Measurements from ENCODE around the gene RNF13. TPM values are rescaled to one million over a fixed set of nuclear protein-coding genes. Genes with fewer than 3 reads are reported as not detected.
"Not testable (repeated sequence)": the region's sequence is repeated elsewhere in the genome, so short reads cannot be mapped to it uniquely, and the experiment has no call there.

The RNF13 gene
- total and polyA plus RNA-seq, 12 donors: 28.6 to 136 (median 77.4) TPM

GRCh38 chr3:149832086-149832485 is 19.1 kb downstream of the RNF13 start:
- Histone ChIP-seq H3K4me3 (no peak overlapping the region), H3K36me3 (replicated peaks in 1 of 2) (no peaks in the 10 kb centered on the region), H3K4me1 (replicated peaks in 1 of 2) (peaks cover 0 to 11% of the 10 kb centered on the region in 2 donors), H3K27me3 (no peaks in the 10 kb centered on the region), H3K9me3 (replicated peaks in 1 of 3) (peaks cover 0 to 22% (median 0%) of the 10 kb centered on the region in 3 donors), H3K27ac (no peak overlapping the region)
- TF ChIP-seq POLR2A (IDR thresholded peaks at IDR 0.05): no peak
- TF ChIP-seq CTCF (IDR thresholded peaks at IDR 0.05): no peak
- DNase-seq: no peak
- 84 to 89% (median 87%) methylated on average over 1 of the region's 1 CpG for WGBS, 4 donors
- intact Hi-C loops (cut with DNase I): no loop called here

- H3K27ac ChIP-seq: no peak overlapping the region
- 93 to 97% (median 96%) methylated on average over 2 of the region's 2 CpGs for WGBS, 4 donors
- TF ChIP-seq POLR2A (IDR thresholded peaks at IDR 0.05): no peak
- TF ChIP-seq CTCF (IDR thresholded peaks at IDR 0.05): no peak
- no peaks in the 10 kb centered on the region for H3K36me3 ChIP-seq (replicated peaks in 1 of 2)
- H3K4me3 ChIP-seq: no peak overlapping the region
- intact Hi-C loops (cut with DNase I): no loop called here
- peaks cover 0 to 22% (median 0%) of the 10 kb centered on the region in 3 donors for H3K9me3 ChIP-seq (replicated peaks in 1 of 3)
- H3K27me3 ChIP-seq: no peaks in the 10 kb centered on the region
- DNase-seq: no peak
- peaks cover 0 to 3% of the 10 kb centered on the region in 2 donors for H3K4me1 ChIP-seq (replicated peaks in 1 of 2)
Measured at GRCh38 chr3:149833241-149833640, 20.2 kb downstream of the RNF13 start.

DNA sequence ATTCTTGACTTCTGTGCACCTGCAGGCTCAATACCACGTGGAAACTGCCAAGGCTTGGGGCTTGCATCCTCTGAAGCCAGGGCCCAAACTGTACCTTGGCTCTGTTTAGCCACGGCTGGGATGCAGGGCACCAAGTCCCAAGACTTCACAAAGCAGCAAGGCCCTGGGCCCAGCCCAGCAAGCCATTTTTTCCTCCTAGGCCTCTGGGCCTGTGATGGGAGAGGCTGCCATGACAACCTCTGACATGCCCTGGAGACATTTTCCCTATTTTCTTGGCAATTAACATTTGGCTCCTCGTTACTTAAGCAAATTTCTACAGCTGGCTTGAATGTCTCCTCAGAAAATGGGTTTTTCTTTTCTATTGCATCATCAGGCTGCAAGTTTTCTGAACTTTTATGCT is 25.5 kb downstream of the RNF13 start:
- H3K4me1 ChIP-seq (replicated peaks in 1 of 2): peaks cover 5 to 19% of the 10 kb centered on the region in 2 donors
- H3K27me3 ChIP-seq; intact Hi-C loops (cut with DNase I); H3K36me3 ChIP-seq (replicated peaks in 1 of 2); H3K9me3 ChIP-seq (replicated peaks in 1 of 3); DNase-seq; H3K4me3 ChIP-seq; H3K27ac ChIP-seq: not testable (repeated sequence)
- WGBS, 4 donors: 86 to 96% (median 93%) methylated on average over 1 to 3 of the region's 3 CpGs; no CpG with 5 or more reads in 1 of the 4 donors

GRCh38 chr3:149839469-149839868 is 26.5 kb downstream of the RNF13 start:
- WGBS, 4 donors: 92 to 98% (median 95%) methylated on average over 3 of the region's 3 CpGs
- H3K9me3 ChIP-seq (replicated peaks in 1 of 3); DNase-seq; H3K4me3 ChIP-seq; H3K27ac ChIP-seq; intact Hi-C loops (cut with DNase I); H3K27me3 ChIP-seq; H3K36me3 ChIP-seq (replicated peaks in 1 of 2): not testable (repeated sequence)
- H3K4me1 ChIP-seq (replicated peaks in 1 of 2): peaks cover 5 to 19% of the 10 kb centered on the region in 2 donors

GRCh38 chr3:149839896-149840295 is 26.9 kb downstream of the RNF13 start:
- no peak for DNase-seq
- Histone ChIP-seq H3K9me3 (replicated peaks in 1 of 3) (no peaks in the 10 kb centered on the region), H3K36me3 (replicated peaks in 1 of 2) (no peaks in the 10 kb centered on the region), H3K4me3 (no peak overlapping the region), H3K27ac (no peak overlapping the region), H3K4me1 (replicated peaks in 1 of 2) (peaks cover 5 to 19% of the 10 kb centered on the region in 2 donors), H3K27me3 (no peaks in the 10 kb centered on the region)
- intact Hi-C loops (cut with DNase I): no loop called here
- 74 to 99% (median 94%) methylated on average over 3 of the region's 3 CpGs for WGBS, 4 donors
- TF ChIP-seq CTCF (IDR thresholded peaks at IDR 0.05) (no peak), POLR2A (IDR thresholded peaks at IDR 0.05) (no peak)
